GM12865 (cell line): ENCODE data around the gene SBK3.
"Not testable (repeated sequence)": the region's sequence is repeated elsewhere in the genome, so short reads cannot be mapped to it uniquely, and the experiment has no call there.

Experiments
- DNase-seq: peaks from one replicate; pipeline ENCODE4 v3.0.0; 2010; ENCODE audit warnings: low read depth
- H3K4me3 ChIP-seq: 2 replicates; pipeline ENCODE4 v1.5.1; 2011; ENCODE audit warnings: mild to moderate bottlenecking, low read depth, low read length, control low read depth
- CTCF ChIP-seq: IDR thresholded peaks from 2 replicates; pipeline ENCODE4 v1.5.1; 2011; ENCODE audit warnings: low read length, control low read depth, low read depth, inconsistent platforms; ENCODE audit not compliant: insufficient read depth; ENCODE audit errors: missing control alignments

Gene SBK3

GRCh38 chr19:55576746-55577145 lies 31.4 kb upstream of the SBK3 start:
- no peak for DNase-seq
- no peak for TF ChIP-seq CTCF
- no peak overlapping the region for H3K4me3 ChIP-seq

- not testable (repeated sequence) for DNase-seq, H3K4me3 ChIP-seq
These were observed 28.6 kb upstream of the SBK3 start for GRCh38 chr19:55573929-55574328.

GRCh38 chr19:55569477-55569876 lies 24.1 kb upstream of the SBK3 start:
- H3K4me3 ChIP-seq, DNase-seq: not testable (repeated sequence)

- TF ChIP-seq CTCF = no peak
- DNase-seq = no peak
- H3K4me3 ChIP-seq = no peak overlapping the region
These were observed 22.5 kb upstream of the SBK3 start for GRCh38 chr19:55567708-55568328.

GRCh38 chr19:55566823-55567222 lies 21.5 kb upstream of the SBK3 start:
- no peak for TF ChIP-seq CTCF
- DNase-seq = no peak
- H3K4me3 ChIP-seq = no peak overlapping the region

- no peak for TF ChIP-seq CTCF
- no peak overlapping the region for H3K4me3 ChIP-seq
- DNase-seq = no peak
These were observed 17.9 kb upstream of the SBK3 start for GRCh38 chr19:55563261-55563690.

GRCh38 chr19:55559684-55560083 lies 14.3 kb upstream of the SBK3 start:
- TF ChIP-seq CTCF = no peak
- DNase-seq = no peak

GRCh38 chr19:55554741-55555152 lies 9.4 kb upstream of the SBK3 start:
- TF ChIP-seq CTCF = no peak
- H3K4me3 ChIP-seq = no peak overlapping the region
- DNase-seq = no peak

More at GRCh38 chr19:55559684-55560083, 14.3 kb upstream of the SBK3 start:
- no peak overlapping the region for H3K4me3 ChIP-seq
